Measurements from ENCODE around the gene DMTF1.

GRCh38 chr7:87216701-87217508, 64.7 kb downstream of the DMTF1 start:
- TF ChIP-seq CTCF (IDR thresholded peaks at IDR 0.05): no peak
- no peak for TF ChIP-seq POLR2A (IDR thresholded peaks at IDR 0.05; ENCODE audit: low read length)
- no peak for TF ChIP-seq USF2 (IDR thresholded peaks at IDR 0.05)
- no peak for TF ChIP-seq HDAC2 (IDR thresholded peaks at IDR 0.05)
- TF ChIP-seq NR3C1 (IDR thresholded peaks at IDR 0.05): no peak
- TF ChIP-seq JUNB (IDR thresholded peaks at IDR 0.05): no peak
- TF ChIP-seq, protein P1, sequence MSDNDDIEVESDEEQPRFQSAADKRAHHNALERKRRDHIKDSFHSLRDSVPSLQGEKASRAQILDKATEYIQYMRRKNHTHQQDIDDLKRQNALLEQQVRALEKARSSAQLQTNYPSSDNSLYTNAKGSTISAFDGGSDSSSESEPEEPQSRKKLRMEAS (IDR thresholded peaks at IDR 0.05): no peak
- TF ChIP-seq EP300 (IDR thresholded peaks at IDR 0.05): no peak
- no peak for TF ChIP-seq RFX5 (IDR thresholded peaks at IDR 0.05)
- TF ChIP-seq, protein P2, sequence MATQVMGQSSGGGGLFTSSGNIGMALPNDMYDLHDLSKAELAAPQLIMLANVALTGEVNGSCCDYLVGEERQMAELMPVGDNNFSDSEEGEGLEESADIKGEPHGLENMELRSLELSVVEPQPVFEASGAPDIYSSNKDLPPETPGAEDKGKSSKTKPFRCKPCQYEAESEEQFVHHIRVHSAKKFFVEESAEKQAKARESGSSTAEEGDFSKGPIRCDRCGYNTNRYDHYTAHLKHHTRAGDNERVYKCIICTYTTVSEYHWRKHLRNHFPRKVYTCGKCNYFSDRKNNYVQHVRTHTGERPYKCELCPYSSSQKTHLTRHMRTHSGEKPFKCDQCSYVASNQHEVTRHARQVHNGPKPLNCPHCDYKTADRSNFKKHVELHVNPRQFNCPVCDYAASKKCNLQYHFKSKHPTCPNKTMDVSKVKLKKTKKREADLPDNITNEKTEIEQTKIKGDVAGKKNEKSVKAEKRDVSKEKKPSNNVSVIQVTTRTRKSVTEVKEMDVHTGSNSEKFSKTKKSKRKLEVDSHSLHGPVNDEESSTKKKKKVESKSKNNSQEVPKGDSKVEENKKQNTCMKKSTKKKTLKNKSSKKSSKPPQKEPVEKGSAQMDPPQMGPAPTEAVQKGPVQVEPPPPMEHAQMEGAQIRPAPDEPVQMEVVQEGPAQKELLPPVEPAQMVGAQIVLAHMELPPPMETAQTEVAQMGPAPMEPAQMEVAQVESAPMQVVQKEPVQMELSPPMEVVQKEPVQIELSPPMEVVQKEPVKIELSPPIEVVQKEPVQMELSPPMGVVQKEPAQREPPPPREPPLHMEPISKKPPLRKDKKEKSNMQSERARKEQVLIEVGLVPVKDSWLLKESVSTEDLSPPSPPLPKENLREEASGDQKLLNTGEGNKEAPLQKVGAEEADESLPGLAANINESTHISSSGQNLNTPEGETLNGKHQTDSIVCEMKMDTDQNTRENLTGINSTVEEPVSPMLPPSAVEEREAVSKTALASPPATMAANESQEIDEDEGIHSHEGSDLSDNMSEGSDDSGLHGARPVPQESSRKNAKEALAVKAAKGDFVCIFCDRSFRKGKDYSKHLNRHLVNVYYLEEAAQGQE (IDR thresholded peaks at IDR 0.05): no peak
- TF ChIP-seq TP53 (CRISPR knock-in tag; IDR thresholded peaks at IDR 0.05): no peak

Data from A549 (cell line).